G401.6 (cell line): ENCODE data around the gene GAD1.
A peak's percentile ranks its signal among the peaks of the same experiment; 100 is the strongest.

Experiments used
- FAIRE-seq: peaks from 2 replicates; lab custom pipeline; 2012; peaks lifted over from hg19 to GRCh38; lab: Jason Lieb, UNC

Gene GAD1

GRCh38 chr2:170846314-170846713 lies 29.6 kb downstream of the GAD1 start:
- FAIRE-seq, result no peak

- FAIRE-seq, result no peak
These were observed 31.0 kb downstream of the GAD1 start for GRCh38 chr2:170847716-170848115.

- no peak for FAIRE-seq
These were observed 31.9 kb downstream of the GAD1 start for GRCh38 chr2:170848587-170848986.

- no peak for FAIRE-seq
These were observed 33.6 kb downstream of the GAD1 start for GRCh38 chr2:170850251-170850650.

GRCh38 chr2:170851635-170852034 lies 34.9 kb downstream of the GAD1 start:
- no peak for FAIRE-seq

- FAIRE-seq, result no peak
These were observed 39.4 kb downstream of the GAD1 start for GRCh38 chr2:170856066-170856465.

GRCh38 chr2:170862286-170862902 lies 45.7 kb downstream of the GAD1 start:
- no peak for FAIRE-seq

GRCh38 chr2:170863087-170863486 lies 46.4 kb downstream of the GAD1 start:
- no peak for FAIRE-seq

- no peak for FAIRE-seq
These were observed 52.3 kb downstream of the GAD1 start for GRCh38 chr2:170869036-170869435.

- no peak for FAIRE-seq
These were observed 52.8 kb downstream of the GAD1 start for GRCh38 chr2:170869461-170869860.

GRCh38 chr2:170873035-170873692 lies 56.5 kb downstream of the GAD1 start:
- peak; percentile 78 for FAIRE-seq

GRCh38 chr2:170878066-170878465 lies 61.4 kb downstream of the GAD1 start:
- FAIRE-seq, result no peak

- FAIRE-seq, result no peak
These were observed 61.8 kb downstream of the GAD1 start for GRCh38 chr2:170878505-170878904.

- FAIRE-seq, result no peak
These were observed 65.2 kb downstream of the GAD1 start for GRCh38 chr2:170881840-170882239.

- no peak for FAIRE-seq
These were observed 66.1 kb downstream of the GAD1 start for GRCh38 chr2:170882758-170883157.

GRCh38 chr2:170883683-170884082 lies 67.0 kb downstream of the GAD1 start:
- no peak for FAIRE-seq

GRCh38 chr2:170885130-170885791 lies 68.6 kb downstream of the GAD1 start:
- FAIRE-seq, result no peak

GRCh38 chr2:170886386-170886785 lies 69.7 kb downstream of the GAD1 start:
- no peak for FAIRE-seq

- FAIRE-seq, result no peak
These were observed 70.8 kb downstream of the GAD1 start for GRCh38 chr2:170887496-170887895.

GRCh38 chr2:170887896-170888295 lies 71.2 kb downstream of the GAD1 start:
- FAIRE-seq, result no peak

- FAIRE-seq, result no peak
These were observed 75.2 kb downstream of the GAD1 start for GRCh38 chr2:170891893-170892292.

GRCh38 chr2:170892391-170892951 lies 75.8 kb downstream of the GAD1 start:
- no peak for FAIRE-seq

GRCh38 chr2:170895023-170895757 lies 78.5 kb downstream of the GAD1 start:
- no peak for FAIRE-seq
